Measurements from ENCODE around the gene BICD2. TPM values are rescaled to one million over a fixed set of nuclear protein-coding genes. Genes with fewer than 3 reads are reported as not detected.

Gene BICD2
- total and polyA plus RNA-seq, 9 of the 15 experiments (the other 6 are each of a cell fraction or from before 2014, with no cell fraction given): 3.6 to 23.4 (median 11.8) TPM

GRCh38 chr9:92764988-92765936 lies 629 bp upstream of the BICD2 start (continued):
- TF ChIP-seq ZBTB40 (IDR thresholded peaks at IDR 0.05): peak; percentile 75
- TF ChIP-seq ZBTB40 (CRISPR knock-in tag; IDR thresholded peaks at IDR 0.05): 0 out of 2 replicates have a peak, but pooled peaks have one; percentile 11
- no peak for TF ChIP-seq ZKSCAN3 (CRISPR knock-in tag; IDR thresholded peaks at IDR 0.05)
- TF ChIP-seq POLR2H (tag; IDR thresholded peaks at IDR 0.05; ENCODE audit: low read depth): peak; percentile 89
- TF ChIP-seq SAFB2 (IDR thresholded peaks at IDR 0.05; ENCODE audit: borderline replicate concordance, low read depth, low read length, severe bottlenecking): no peak
- peak; percentile 98 for TF ChIP-seq CREB1 (IDR thresholded peaks at IDR 0.05)
- peak; percentile 94 for TF ChIP-seq CREB1 (CRISPR knock-in tag; IDR thresholded peaks at IDR 0.05)
- no peak for TF ChIP-seq ZNF224 (CRISPR knock-in tag; IDR thresholded peaks at IDR 0.05)
- peak; percentile 97; the same call in 1 of the 2 replicates for TF ChIP-seq RBM14 (IDR thresholded peaks at IDR 0.05; ENCODE audit: borderline replicate concordance, insufficient read depth, low read depth, low read length)
- no peak for TF ChIP-seq ADNP (tag; IDR thresholded peaks at IDR 0.05)
- no peak for TF ChIP-seq ELF4 (CRISPR knock-in tag; IDR thresholded peaks at IDR 0.05)
- TF ChIP-seq ZHX1 (conservative IDR thresholded peaks at IDR 0.05; ENCODE audit: low read length): no peak
